Stimulated activated CD4-positive, alpha-beta T cell treated with anti-CD3 and anti-CD28 coated beads, Interleukin-1b, Interleukin-23, amount 100 ng/mL, for 24 hours (primary cell): ENCODE data around the gene PLEKHG7.
"Not testable (repeated sequence)": the region's sequence is repeated elsewhere in the genome, so short reads cannot be mapped to it uniquely, and the experiment has no call there.

Source experiments
- DNase-seq, 4 experiments: peaks; one replicate each; pipeline ENCODE4 v3.0.0-alpha.2; 2020; ENCODE audit warnings: low read depth in 4 of 4, low spot score in 1 of 4

Gene PLEKHG7

DNA sequence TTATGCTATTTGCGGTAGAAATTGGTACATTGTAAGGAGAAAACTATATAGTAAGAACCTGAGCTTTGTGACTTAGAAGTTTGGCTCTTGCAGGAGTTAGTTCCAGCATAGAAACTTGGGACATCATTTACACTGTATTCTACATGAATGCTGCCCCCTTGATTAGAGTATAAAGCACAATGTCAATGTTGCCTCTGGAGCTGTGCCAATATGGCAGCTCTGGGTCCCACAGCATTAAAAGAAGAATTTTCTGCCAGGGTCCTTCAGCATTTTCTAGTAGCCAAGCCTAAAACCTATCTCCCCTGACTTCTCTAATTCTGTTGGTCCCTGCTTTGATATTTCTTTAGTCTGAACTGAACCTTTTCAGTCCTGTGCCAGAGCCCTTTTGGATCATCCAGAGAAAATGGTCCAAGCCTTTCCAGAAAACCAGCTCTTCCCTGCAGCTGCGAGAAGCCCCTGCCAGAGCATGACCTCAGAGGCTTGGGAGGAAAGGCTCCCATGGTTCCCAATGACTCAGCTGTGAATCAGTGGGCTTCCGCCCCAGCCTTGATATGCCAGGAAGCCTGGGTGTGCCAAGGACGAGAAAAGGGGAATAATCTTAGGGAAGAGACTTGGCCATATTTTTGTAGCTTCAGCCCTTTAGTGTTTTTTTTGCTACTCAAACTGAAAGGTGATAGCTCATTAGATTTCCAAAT lies 43.2 kb downstream of the PLEKHG7 start:
- DNase-seq: no peak

DNA sequence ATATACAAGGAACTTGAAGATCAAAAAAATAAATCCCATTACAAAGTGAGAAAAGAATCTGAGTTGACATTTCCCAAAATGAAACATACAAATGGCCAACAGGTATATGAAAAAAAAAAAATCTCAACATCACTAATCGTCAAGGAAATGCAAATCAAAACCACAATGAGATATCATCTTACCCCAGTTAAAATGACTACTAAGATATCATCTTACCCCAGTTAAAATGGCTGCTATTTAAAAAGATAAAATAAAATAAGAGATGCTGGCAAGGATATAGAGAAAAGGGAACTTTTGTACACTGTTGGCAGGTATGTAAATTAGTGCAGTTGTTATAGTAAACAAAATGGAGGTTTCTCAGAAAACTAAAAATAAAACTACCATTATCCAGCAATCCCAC lies 44.4 kb downstream of the PLEKHG7 start:
- DNase-seq: no peak

DNA sequence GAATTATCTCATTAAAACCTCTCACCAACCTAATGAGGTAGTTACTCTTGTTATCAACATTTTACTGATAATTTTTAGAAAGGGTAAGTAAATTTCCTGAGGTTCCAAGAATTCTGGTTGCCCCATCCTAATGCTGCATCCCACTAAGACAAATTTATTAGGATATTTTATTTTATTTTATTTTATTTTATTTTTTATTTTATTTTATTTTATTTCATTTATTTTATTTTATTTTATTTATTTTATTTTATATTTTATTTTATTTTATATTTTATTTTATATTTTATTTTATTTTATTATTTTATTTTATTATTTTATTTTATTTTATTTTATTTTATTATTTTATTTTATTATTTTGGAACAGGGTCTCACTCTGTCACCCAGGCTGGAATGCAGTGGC lies 46.9 kb downstream of the PLEKHG7 start:
- not testable (repeated sequence) for DNase-seq

DNA sequence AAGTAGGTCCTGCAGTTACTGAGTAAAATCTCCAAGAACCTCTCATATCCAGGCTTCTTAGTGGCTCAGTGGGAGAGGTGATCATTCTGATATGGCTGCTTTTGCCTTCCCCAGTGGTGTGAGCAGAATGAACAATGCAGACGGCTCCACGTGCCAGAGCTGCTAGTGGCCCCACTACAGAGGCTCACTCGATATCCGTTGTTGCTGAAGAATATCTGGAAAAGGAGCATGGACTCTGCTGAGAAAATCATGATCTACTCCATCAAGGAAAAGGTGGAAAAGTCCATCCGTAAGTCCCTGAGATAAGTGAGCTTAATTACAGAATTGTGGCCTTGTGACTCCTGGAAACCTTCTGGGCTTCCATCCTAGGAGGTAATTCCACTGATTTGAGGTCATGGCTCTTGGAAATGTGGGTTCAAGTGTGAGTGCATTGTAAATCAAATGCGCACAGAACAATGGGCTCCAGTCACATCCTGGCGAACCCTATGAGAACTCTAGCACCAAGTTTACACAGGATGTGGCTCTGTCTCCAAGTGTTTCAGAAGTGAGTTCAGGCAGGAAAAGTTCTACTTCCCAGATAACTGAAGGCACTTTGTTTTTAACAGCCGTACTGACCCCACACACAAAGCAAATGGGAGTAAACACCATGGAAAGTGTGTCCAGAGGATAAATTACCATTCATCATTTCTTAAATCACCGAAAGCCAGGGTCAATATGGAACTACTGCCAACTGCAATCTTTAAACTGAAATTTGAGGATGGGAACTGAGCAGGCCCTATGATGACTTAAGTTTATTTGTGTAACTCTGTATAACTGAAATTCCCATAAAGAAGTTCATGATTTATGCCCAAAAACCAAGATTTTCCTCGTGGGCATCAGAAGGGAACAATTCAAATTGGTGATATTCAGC lies 51.4 kb downstream of the PLEKHG7 start:
- DNase-seq: no peak

DNA sequence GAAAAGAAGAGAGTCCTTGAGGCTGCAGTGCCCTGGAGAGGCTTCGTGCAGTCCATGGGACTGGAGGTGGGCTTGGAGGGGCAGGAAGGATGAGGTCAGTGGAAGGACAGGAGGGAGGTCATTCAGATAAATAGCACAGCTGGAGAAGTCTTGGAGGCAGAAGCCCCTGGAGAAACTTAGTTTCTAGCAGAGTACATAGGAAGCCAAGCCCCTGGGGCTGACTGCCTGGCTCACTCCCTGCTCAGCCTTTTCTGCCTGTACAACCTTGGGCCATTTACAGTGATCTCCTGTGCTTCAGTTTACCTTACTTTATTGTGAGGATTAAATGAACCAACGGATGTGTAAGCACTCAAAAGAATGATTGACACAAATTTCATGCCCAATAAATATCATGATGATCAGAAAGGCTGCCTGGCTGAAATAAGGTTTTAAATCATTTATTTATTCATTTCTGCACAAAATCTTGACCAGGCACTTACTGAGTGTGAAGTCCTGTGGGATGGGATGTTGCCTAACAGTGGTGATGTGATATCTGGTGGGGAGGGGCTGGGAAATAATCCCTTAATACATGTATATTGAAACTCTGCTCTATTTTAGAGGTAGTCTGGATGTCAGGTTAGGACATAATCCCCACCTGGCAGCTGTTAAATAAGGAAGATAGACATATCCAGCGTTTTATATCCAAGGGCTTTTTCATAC lies 54.3 kb downstream of the PLEKHG7 start:
- no peak for DNase-seq

DNA sequence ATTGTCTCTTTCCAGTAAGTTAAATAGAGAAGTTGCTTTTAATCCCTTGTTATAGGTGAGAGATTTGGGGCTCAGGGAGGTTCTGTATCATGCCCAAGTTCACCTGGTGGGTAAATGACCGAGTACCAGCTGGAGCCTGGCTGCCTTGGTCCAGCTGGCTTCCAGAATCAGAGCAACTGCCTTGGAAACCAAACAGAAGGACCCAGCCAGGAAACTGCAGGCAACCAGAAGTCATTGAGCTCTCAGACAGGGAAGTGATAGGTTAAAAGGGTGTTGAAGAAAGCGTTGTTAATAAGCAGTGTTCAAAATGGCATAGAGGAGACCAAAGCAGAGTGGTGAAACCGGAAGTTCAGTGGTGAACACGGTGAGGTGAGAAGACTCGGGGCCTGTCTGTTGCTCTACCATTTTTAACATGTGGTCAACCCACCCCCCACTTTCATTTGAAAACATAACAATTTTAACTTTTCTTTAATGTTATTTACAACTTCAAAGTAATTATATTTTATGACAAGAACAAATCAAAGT lies 54.9 kb downstream of the PLEKHG7 start:
- DNase-seq: no peak

DNA sequence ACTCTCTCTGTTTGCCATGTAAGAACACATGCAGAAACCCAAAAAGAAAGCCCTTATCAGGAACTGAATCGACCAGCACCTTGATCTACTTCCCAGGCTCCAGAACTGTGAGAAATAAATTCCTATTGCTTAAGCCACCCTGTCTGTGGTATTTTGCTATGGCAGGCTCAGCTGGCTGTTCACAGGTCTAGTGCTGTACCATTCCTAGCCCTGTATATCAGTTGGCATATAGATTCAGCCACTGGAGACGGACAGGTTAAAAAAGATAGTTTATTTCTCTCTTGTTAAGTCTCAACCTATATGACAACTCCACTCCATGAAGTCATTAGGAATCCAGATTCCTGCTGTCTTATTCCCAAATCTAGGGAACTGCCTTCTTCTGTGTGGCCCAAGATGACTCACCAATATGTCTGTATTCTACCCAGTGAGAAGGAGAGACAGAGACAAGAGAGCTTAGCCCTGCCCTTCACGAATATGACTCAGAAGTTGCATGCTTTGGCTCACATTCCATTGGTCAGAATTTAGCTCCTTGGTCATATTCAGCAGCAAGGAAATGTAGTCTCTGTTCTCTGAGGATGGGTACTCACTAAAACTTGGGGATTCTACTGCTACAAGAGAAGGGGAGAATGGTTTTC lies 57.0 kb downstream of the PLEKHG7 start:
- DNase-seq: no peak

DNA sequence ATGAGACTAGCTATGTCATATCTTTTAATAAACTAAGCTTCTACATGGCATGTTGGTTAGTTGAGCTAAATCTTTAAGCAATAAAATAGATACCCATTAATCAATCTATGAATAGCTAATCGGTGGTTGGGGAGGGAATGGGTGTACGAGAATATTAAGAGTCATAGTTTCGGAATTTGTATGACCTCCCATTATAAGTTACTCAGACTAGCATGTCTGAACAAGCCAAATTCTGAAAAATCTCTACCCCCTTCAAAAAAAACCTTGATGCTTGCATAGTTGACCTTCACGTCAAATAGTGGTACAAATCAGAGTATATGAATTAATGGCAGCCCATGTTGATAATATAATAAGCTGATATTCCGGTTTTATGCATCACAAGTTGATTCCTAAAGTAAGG lies 60.0 kb downstream of the PLEKHG7 start:
- no peak for DNase-seq

DNA sequence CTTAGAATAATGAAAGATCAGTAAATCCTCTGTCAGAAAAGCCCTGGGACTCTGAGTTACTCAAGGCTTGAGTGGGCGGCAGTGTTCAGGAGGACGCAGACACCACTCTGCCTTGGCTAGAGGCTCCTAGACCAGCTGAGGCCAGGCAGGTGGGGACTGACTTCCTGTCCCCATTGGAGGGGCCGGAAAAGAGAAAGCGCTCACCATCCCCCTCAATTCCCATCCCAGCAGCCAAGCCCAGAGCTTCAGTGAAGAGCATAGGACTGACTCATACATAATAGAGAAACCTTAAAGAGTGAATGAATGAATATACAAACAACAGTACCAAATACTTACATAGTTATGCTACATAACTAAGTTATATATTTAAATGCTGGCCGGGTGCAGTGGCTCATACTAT lies 62.0 kb downstream of the PLEKHG7 start:
- DNase-seq: no peak

DNA sequence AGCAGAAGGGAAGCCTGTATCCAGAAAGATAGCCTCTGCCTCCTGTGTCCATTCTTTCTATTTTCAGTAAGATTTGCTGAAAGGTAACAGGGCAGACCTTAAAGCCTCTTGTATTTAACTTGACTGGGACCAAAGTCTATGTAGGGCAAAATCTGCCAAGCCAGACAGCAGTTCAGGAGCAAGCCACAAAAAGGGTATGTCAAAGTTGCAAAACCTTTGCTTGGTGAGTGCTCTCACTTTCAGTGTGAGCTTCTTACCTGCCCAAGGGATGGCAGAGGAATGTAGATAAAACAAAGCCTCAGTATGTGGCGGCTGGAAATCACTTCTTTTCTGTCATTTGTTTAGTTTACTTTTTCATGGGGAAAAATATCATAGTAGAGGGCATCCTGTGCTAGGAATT lies 63.1 kb downstream of the PLEKHG7 start:
- DNase-seq: no peak

DNA sequence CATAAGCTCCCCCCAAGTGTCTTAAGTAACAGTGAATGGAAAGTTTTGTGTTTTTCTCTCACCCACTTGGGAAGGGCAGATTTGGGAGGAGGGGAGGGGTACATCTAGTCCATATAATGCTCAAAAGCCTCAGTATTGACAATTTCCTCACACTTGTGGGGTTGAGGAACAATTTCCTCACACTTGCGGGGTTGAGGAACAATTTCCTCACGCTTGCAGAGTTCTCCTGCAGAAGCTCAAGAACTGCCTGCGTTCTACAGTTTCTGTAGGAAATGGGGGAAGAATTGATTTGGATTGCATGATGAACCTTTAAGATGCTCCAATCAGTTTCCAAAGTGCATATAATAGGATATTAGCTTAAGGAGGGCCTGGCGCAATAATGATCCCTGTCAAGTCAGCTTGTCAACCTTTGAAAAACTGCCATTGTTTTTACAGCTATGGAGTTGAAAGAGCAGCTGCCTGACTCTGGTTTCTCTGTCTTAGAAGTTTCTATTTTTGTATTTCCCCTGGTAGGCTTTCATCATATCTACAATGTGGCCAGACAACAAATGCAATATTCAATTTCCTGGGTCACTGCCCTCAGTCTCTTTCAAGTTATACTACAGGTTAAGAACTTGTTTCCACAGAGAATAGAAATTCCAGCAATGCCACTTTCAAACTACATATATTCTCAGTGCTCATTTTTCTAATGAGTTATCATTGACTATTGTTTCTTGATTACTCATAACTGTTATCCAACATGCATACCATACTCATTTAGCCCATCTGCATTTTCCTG lies 66.5 kb downstream of the PLEKHG7 start:
- DNase-seq: no peak

DNA sequence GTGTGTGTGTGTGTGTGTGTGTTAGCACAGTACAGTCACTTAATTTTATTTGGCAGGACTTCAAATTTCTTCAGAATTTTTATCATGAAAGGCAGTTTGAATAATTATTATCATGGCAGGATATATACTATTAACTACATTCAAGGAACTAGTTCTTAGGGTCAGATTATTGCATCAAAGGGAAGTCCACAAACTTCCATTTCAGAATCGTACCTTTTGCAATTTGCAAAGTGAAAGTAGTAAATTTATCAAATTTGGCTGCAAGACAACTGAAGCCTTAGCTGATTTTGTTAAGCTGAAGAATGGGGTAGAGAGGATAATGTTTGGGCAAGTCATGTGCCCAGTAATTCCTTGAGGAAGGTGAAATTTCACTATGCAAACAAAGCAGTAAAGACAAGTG lies 68.2 kb downstream of the PLEKHG7 start:
- no peak for DNase-seq

DNA sequence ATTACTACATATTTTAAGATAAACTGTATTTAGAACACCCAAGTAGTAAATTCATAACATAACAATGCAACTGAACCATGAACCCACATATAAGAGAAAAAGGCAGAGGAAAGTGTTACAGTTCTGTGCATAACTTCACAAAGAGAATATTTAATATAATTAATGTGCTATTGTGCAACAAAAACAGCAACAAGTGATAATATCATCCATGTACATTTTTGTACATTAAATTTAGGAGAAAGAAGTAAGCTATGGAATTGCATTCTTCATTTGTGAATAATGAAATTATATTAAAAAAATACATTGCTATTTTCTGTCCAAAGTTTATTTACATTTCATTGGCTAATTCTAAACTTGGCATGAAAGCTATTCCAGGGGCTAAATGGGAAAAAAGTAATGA lies 72.6 kb downstream of the PLEKHG7 start:
- DNase-seq: no peak

DNA sequence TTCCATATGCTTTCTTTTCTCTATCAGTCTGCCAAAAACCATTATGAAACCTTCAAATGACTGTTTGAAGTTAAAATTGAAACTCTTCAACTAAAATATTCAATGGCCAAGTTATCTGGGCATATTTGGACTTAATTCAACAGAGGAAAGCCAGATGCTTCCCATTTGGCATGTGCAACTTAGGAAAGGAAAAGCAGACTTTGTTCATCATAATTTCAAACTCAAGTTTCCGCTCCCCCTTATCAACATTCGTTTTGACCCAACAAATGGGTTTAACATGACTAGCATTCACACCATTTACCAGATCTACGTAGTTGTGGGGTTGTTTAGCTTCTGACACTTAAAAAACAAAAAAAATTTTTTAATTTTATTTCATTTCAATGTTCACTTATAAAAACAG lies 75.7 kb downstream of the PLEKHG7 start:
- DNase-seq: no peak

DNA sequence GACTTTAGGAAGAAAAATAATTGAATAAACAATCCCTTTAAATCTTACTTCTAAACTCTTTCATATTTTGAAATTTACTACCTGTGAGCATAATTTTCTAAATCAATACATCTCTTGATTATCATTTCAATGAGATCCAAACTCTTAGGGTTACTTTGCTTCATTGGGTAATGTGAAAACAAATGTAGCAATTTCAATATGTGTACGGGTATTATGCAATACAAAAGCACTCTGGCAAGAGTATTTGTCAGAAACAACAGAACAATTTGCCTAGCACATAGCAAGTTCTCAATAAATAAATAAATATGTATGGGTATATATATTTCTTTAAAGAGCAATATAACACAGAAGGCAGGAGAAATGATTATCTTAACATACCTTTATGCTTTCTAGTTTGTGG lies 77.1 kb downstream of the PLEKHG7 start:
- no peak for DNase-seq

DNA sequence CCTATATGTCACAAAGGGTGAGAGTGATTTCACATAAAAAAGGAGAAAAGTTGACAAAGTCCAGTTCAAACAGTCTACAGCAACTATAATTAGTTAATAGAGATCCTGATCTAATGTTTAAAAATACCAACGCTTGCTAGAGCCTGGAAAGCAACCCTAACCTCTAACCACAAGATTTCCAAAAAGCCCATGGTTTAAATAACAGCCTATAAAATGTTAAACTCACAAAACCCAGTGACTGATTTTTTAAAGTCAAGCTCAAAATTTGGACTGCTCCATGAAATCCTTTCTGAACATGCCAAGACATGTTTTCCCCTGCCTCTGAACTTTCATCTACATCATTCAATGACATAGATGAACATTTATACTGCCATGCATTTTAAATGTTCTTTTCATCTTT lies 81.6 kb downstream of the PLEKHG7 start:
- DNase-seq: no peak

DNA sequence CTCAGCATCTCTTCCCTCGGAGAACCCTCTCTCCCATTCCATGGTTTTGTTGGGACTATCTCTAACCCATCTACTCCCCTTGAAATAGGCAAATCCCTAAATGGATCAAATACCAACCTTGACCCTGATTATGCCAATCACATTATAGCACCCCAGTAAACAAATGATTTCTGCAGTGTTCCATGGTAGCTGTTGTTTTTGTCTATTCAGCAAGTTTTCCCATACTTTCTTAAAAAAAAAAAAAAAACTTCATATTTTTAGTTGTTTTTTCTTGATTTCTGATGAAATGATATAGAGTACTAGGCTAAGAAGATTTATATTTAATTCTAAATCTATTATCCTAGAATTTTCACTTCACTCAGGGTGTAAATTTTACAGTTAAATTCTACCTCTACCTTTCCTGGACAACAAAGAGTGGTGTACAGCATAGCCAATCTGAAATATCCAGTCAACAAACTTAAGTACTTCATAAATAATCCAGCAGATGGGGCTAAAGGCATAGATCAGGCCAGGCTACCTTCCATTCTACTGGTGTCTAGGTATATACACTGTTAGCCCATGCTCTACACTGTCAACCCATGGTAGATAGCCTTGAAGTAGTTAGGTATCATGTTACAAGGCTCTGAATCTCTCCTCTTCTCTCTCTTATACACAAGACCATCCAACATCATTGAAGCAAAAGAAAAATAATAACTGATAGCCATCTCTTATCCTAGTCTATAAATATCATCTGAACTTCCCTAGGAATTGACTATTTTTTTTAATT lies 82.2 kb downstream of the PLEKHG7 start:
- no peak for DNase-seq

DNA sequence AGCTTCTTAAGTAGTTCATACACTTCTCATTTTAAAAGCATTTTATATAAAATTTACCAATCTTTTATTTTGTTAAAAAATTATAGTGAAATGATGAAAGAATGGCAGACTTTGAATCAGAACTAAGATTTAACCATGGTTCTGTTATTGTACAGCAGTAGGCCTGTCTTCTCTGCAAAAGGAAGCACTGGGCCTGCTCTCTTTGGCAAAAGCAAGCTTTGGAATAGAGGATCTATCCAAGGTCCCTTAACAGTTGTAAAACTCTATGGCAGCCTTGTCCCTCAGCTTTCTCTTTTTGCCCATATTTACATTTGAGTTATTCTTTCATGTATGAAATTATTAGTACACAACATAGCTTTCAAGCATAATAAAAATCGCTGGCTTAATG lies 82.8 kb downstream of the PLEKHG7 start:
- DNase-seq: no peak

DNA sequence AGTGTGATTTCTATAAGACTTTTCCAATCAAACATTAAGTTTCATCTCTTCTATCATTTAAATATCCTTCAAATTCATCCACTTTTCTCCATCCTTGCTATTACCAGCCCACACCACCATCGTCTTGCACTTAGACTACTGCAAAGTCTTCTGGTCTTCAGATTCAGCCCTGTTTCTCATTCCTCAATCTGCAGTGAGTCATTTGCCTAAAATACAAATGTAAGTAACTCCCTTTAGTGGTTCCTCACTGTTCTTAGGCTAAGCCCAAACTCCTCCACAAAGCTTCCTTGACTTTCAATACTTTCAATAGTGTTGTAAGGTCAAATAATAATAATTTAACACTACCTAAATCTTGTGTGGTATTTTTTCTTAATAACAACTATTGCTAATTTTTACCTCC lies 83.3 kb downstream of the PLEKHG7 start:
- no peak for DNase-seq

DNA sequence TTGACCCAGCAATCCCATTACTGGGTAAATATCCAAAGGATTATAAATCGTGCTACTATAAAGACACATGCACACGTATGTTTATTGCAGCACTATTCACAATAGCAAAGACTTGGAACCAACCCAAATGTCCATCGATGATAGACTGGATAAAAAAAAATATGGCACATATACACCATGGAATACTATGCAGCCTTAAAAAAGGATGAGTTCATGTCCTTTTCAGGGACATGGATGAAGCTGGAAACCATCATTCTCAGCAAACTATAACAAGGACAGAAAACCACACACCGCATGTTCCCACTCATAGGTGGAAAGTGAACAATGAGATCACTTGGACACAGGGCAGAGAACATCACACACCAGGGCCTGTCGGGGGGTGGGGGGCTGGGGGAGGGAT lies 91.6 kb downstream of the PLEKHG7 start:
- DNase-seq: not testable (repeated sequence)
